HG03469 (cell line): ENCODE measurements around the gene MAN1B1.

Experiments used
- ATAC-seq: cut with Tn5 transposase; IDR thresholded peaks from one replicate; pipeline ENCODE4 v1.9.1; 2021; ENCODE audit warnings: mild to moderate bottlenecking, moderate library complexity, moderate number of reproducible peaks; ENCODE audit not compliant: unreplicated experiment

Gene MAN1B1

DNA sequence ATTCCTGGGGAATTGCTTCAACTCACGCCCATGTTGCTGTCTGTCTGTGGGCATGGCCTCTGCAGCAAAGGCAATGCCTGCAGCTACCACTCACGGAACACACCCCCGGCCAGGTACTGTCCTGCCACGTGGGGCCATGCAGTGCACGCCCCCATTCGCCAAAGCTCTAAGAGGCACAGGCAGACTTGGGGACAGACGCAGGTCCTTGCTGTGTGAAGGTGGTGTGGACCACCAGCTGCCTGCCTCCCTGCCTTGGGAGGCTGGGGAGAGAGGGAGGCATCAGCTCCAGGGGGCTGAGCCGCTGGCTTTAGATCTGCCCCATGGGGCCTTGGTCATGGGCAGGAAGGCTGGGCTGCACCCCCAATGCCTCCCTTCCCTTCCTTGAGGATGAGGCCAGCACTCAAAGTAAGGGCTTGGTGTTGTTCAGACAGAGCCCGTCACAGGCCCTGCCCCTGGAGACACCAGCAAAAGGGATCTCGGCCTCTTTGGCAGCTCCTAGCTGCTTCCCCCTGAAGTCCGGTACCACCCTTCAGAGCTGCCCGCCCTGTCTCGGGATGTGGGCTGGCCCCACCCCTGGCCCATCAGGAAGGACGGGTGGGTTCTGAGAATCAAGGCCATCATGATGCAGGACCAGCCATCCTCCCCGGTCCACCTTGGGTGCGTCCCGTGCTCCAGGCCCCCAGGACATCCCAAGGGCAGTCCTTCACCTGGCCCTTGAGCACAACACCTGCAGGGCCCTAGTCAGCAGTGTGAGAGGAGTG is 54.4 kb downstream of the MAN1B1 start:
- no peak for ATAC-seq

DNA sequence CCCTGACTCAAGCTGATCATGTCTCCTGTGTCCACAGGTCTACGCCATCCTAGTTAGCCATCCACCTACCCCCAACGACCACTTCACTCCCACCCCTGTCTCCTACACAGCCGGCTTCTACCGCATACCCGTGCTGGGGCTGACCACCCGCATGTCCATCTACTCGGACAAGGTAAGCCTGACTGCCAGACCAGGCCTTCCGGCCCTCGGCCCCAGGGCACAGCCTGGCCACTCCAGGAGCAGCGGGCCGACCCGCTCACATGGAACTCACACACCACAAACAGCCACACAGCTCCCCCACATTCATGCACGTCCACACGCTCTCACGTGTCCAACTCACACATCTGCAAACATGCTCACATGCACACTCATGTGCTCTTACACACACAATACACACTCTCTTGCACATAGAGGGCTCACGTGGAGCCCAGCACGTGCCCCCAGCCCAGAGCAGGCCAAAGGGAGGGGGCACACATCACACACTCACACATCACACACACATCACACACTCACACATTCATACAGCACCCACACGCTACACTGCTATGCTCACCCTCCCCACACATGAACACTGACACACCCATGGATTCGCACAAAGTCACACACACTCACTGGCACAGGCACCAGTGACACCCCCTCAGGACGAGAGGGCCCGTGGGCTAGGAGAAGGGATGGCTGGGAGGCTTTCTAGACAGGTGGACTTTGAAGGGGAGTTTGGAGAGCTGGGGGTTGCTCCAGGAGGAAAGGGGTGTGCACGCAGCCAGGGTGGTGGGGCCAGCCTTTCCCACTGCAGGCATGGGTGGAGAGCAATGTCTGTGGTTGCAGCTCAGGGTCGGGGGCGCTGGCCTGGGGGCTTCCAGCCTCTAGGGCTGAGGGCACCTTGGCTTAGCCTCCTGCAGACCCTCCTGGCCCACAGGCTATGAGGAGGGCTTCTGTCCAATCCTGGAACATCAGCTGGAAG is 55.5 kb downstream of the MAN1B1 start:
- no peak for ATAC-seq

DNA sequence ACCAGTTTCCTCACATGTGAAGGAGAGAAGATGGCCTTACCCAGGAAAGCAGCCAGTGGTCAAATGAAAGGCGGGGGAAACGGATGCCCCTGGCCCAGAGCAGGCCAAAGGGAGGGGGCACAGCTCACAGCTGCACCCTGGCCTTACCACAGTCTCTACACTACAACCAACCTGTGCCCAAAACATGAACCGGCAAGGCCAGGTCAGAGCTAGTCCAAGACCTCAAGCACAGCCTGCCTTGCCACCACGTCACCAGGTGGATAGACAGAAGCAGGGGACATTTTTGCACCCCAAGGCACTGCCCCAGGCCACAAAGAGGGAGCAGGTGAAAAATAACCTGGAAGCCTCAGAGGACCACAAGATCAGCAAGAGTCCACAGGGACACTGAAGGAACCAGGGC is 56.7 kb downstream of the MAN1B1 start:
- no peak for ATAC-seq

DNA sequence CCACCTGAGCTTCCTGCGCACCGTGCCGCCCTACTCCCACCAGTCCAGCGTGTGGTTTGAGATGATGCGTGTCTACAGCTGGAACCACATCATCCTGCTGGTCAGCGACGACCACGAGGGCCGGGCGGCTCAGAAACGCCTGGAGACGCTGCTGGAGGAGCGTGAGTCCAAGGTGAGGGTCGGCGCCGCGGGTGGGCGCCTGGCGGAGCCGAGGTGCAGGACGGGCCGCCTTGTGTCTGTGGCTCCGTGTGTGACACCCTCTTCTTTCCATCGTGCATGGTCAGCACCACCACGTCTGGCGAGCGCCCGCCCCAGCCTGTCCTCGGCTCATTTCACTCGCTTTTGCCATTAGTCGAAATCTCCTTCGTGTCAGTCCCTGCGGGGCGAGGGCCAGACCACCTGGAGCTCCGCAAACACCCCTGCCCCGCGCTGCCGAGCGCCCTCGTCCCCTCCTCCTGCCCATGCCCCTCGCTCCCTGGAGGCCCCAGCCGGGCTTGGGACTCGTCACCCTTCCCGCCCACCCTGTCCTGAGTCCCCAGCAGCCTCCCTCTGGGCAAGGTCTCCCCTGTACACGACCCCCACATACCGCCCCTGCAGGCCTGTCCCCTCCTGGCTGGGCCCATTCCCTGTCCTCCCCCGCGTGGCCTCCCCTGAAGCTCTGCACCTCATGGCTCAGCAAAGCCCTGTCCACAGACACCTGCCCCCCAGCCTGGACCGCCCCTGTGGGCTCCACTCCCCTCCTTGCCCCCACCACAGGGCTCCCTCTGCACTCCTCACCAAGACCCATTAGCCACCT is 59.1 kb downstream of the MAN1B1 start:
- ATAC-seq, result no peak

DNA sequence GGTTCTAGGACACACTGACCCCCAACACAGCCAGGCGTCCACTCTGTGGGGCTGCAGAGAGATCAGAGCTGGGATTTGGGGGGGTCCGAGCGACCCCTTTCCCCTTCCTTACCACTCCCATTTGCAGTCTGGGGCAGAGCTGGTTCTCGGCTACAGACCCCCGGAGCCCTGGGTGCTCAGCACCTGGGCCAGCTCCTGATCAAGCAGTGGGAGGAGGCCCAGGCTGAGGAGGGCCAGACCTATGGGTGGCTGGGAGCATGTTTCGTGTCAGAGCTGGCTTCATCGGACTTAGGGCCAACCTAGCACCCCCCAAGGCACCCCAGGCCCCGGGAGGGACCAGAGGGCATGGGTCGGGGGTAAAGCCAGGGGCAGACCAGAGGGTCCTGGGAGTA is 59.7 kb downstream of the MAN1B1 start:
- no peak for ATAC-seq

DNA sequence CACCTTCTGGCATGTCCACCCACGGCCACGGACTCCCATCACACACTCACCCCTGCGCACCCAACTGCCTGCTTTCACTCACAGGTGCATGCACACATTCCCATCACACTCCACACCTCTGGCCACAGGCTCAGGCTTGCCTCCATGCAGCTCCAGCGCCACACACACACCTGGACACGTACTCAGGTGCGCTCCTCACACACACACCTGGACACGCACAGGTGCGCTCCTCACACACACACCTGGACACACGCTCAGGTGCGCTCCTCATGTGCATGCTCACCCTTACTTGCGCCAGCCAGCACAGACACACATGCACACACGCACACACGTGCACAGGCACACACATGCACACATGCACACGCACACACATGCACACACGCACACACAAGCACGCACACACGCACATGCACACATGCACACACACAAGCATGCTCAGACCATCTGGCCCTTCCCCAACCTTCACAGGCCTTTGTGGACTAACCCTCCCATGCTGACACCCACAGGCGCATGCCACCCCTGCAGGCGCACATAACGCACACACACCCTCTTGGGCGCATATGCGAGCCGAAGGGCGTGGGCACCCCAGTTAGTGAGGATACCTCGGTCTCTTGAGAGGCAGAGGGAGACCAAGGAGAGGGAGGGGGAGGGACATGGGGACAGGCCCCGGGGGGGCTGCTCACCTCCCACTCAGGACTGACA is 60.5 kb downstream of the MAN1B1 start:
- ATAC-seq, result no peak

DNA sequence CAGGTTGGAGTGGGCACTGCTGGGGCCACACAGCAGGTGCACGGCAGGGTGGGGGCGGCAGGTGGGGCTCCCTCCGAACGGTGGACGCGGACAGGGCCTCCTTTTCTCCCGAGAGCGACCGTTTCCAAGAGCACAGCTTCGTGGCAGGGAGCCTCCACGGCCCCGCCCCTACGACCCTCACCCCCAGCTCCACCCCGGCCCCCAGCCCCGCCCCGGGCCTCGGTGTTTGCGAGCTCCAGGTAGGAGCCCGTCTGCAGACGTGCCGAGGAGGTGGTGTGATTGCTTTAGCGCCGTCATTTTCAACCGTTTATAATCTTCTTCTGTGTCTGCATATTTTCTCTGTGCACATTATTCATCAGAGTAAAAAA is 61.0 kb downstream of the MAN1B1 start:
- no peak for ATAC-seq

DNA sequence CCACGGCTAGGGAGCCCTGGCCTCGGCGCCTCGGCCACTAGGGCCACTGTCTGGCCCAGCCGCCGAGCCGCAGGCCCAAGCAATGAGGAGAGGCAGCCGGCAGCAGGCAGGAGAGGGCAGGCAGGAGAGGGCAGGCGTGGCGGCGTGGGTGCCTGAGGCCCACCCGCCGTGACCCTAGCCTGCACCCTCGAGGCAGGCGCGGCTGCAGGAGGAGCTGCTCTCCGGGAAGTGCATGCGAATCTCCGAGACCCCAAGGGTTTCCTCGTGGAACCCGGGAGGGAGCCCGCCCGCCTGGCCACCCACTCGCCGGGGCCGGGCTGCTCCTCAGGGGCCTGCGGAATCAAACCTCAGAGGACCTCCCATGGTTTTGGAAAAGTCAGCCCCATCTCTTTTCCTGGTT is 61.5 kb downstream of the MAN1B1 start:
- no peak for ATAC-seq

DNA sequence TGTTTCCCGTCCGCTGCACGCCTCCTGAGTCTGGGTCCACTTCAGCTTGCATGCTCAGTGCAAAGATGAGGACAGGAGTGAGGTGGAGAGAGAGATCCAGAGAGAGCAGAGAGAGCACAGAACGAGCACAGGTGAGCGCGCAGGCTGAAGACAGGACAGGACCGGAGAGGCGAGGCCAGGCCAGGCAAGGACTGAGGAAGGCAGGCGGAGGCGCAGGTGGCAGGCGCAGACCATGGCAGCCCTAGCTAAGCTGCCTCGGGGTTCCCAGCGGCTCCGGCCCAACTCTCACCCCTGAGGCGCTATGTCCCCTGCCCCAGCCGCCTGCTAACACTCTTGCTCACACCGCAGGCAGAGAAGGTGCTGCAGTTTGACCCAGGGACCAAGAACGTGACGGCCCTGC is 61.9 kb downstream of the MAN1B1 start:
- no peak for ATAC-seq

DNA sequence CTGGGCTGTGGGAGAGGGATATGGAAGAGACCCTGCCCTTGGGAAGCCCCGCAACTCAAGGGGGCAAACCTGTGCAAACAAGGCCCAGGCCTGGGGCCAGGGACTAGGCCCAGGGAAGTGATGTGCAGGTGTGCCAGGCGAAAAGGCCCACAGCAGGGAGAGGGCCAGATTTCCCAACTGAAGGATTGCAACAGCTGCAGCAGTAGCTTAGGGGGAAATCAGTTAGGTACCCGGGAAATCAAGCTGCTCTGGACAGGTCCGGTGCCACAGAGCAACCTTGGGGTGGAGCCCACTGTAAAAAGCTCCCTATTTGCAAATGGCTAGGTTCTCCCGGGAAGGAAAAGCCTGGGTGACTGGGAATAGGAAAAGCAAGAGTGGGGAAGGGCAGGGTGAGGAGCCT is 62.6 kb downstream of the MAN1B1 start:
- no peak for ATAC-seq

DNA sequence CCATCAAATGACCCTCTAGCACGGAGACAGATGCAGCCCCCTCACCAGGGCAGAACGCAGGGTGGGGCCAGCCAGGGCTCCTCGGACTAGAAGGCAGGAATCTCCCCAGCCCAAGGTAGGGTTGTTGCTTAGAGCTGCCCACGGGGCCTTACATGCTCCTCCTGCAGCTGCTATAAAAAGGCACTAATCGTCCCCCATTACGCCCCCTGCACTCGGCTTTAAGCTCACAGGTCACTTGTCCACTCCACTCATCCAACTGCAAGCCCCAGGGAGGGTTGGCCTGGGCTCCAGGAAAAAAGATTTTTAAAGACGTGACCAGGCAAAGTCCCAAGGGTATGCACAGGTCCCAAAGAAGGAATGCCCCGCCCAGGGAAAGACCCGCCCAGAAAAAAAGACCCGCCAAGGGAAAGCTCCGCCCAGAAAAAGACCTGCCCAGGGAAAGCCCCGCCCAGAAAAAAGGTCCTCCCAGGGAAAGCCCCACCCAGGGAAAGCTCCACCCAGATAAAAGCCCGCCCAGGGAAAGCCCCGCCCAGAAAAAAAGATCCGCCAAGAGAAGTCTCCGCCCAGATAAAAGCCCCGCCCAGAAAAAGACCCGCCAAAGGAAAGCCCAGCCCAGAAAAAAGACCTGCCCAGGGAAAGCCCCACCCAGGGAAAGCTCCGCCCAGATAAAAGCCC is 63.3 kb downstream of the MAN1B1 start:
- ATAC-seq, result no peak

DNA sequence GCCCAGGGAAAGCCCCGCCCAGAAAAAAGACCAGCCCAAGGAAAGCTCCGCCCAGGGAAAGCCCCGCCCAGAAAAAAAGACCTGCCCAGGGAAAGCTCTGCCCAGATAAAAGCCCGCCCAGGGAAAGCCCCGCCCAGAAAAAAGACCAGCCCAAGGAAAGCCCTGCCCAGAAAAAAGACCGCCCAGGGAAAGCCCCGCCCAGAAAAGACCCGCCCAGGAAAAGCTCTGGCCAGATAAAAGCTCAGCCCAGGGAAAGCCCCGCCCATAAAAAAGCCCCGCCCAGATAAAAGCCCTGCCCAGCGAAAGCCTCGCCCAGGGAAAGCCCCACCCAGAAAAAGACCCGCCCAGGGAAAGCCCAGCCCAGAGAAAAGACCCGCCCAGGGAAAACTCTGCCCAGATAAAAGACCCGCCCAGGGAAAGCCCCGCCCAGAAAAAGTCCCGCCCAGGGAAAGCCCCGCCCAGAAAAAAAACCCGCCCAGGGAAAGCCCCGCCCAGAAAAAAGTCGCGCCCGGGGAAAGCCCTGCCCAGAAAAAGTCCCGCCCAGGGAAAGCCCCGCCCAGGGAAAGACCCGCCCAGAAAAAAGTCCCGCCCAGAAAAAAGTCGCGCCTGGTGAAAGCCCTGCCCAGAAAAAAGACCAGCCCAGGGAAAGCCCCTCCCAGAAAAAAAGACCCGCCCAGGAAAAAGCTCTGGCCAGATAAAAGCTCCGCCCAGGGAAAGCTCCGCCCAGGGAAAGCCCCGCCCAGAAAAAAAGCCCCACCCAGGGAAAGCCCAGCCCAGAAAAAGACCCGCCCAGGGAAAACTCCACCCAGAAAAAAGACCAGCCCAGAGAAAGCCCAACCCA is 64.1 kb downstream of the MAN1B1 start:
- ATAC-seq, result no peak

DNA sequence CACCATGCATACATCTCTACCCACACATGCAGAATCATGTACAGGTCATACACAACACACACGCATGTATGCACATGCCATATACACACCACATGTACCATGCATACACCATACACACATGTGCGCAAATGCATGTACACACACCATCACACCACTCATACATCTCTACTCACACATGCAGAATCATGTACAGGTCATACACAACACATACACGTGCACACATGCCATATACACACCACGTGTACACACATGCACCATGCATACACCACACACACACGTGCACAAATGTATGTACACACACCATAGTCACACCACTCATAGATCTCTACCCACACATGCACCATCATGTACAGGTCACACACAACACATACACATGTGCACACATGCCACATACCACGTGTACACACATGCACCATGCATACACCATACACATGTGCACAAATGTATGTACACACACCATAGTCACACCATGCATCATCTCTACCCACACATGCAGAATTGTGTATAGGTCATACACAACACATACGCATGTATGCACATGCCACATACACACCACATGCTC is 66.1 kb downstream of the MAN1B1 start:
- no peak for ATAC-seq

DNA sequence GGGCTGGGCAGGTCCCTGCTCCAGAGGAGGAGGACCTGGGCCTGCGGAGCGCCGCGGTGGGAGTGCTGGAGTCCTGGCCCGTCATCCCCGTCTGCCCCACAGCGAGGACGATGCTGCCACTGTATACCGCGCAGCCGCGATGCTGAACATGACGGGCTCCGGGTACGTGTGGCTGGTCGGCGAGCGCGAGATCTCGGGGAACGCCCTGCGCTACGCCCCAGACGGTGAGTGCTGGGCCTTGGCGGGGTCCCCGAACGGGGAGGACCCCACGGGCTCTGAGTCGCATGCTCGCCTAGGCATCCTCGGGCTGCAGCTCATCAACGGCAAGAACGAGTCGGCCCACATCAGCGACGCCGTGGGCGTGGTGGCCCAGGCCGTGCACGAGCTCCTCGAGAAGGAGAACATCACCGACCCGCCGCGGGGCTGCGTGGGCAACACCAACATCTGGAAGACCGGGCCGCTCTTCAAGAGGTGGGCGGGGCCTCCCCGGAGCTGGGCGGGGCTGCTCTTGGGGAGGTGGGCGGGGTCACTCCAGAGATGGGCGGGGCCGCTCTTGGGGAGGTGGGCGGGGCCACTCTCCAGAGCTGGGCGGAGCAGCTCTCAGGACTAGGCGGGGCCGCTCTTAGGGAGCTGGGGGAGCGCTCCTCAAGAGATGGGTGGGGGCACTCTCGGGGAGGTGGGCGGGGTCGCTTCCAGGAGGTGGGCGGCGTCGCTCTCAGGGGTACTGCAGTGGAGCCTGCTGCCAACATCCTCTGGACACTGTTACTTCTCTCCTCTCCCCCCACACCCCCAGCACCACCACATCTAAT is 70.0 kb downstream of the MAN1B1 start:
- no peak for ATAC-seq

DNA sequence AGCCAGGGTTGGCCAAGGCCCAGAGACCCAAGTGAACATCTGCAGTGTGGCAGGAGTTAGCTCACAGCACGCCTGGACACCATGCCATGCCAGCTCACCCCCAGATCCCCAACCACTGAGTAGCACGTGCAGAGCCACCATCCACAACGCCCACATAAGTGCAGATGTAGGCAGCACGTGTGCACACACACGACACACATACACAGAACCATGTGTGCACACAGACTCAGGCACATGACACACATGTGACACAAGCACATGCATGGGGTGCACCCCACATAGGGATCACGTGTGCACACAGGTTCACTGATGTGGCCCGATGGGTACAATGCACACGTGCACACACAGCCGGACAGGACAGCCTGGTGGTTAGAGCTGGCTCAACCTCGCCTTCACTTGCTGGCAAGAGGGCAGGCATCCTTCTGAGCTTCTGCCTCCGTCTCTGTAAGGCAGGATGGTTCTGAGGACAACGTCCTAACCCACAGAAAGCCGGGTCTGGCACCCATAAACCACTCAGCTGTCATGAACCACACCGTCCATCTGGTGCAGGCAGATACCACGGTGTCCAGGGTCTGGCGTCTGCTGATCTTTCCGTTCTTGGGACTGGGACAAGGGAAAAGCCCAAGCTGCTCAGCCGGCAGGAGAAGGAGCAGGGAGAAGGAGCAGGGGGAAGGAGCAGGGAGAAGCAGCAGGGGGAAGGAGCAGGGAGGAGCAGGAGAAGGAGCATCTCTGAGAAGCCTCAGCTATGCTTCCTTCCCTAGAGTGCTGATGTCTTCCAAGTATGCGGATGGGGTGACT is 71.0 kb downstream of the MAN1B1 start:
- no peak for ATAC-seq

DNA sequence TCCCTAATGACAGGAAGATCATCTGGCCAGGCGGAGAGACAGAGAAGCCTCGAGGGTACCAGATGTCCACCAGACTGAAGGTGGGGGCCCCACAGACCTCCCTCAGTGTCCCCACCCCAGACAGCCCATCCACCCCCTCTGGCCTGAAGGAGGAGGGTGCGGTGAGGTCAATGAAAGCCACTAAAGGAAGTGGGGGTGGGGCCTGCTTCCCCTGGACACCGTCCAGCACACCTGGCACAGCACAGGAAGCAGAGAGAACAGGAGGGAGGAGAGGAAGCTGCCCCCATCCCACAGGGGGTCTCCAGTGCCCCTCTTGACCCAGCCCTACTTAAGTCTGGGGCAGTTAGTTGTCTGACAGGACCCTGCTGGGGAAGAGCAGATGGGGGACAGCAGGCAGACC is 71.8 kb downstream of the MAN1B1 start:
- no peak for ATAC-seq
